ENCODE results near the gene SCD. TPM values are rescaled to one million over a fixed set of nuclear protein-coding genes. Genes with fewer than 3 reads are reported as not detected.

The SCD gene
- total and polyA plus RNA-seq, 3 donors from 2014 or later: 121 to 196 (median 147) TPM

DNA sequence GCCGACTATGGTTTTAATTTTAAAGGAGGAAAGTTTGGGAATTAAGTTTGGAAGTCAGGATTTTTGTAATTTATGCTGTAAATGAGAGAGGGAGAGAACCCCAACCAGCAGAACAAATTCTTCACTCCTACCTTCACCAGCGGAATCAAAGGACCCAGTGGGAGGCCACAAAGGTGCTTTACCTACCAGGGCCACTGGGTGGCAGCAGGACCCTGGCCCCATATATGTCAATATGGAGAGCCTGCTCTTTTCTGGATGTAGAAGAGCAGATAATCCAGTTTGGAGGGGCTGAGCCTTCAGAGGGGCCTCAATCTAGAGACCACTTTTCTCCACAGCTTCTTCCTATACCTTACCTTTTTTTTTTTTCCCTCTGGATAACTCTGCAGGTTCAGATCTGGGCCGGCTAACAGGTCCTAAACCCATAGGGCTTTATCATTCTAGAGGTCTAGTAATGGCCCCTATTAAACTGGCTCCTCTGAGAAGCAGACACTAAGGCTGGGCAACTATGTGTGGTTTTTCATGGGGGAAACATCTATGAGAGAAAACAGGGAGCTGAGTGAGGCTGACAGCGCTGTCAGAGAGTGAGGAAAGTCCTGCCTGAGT is 8.5 kb upstream of the SCD start:
- no peak overlapping the region for H3K4me3 ChIP-seq
- peak; percentile 85 for DNase-seq
- TF ChIP-seq POLR2A (IDR thresholded peaks at IDR 0.05) (no peak), CTCF (IDR thresholded peaks at IDR 0.05) (peak; percentile 76 to 87 (median 78))
- no peaks in the 10 kb centered on the region for H3K9me3 ChIP-seq
- H3K27ac ChIP-seq: no peak overlapping the region
- no peaks in the 10 kb centered on the region for H3K36me3 ChIP-seq (ENCODE audit: low read depth, missing control alignments)
- no peaks in the 10 kb centered on the region for H3K27me3 ChIP-seq
- no peaks in the 10 kb centered on the region for H3K4me1 ChIP-seq
- intact Hi-C loops (cut with DNase I; ENCODE audit: low total_unique reads): no loop called here
- WGBS, 2 donors: 70 to 72% methylated on average over 4 of the region's 4 CpGs

- no peaks in the 10 kb centered on the region for H3K27me3 ChIP-seq
- no peak overlapping the region for H3K4me3 ChIP-seq
- intact Hi-C loops (cut with DNase I; ENCODE audit: low total_unique reads): no loop called here
- no peak for DNase-seq
- TF ChIP-seq POLR2A (IDR thresholded peaks at IDR 0.05) (no peak), CTCF (IDR thresholded peaks at IDR 0.05) (no peak)
- no peaks in the 10 kb centered on the region for H3K9me3 ChIP-seq
- 73 to 74% methylated on average over 5 of the region's 5 CpGs for WGBS, 2 donors
- no peaks in the 10 kb centered on the region for H3K4me1 ChIP-seq
- no peak overlapping the region for H3K27ac ChIP-seq
- no peaks in the 10 kb centered on the region for H3K36me3 ChIP-seq (ENCODE audit: low read depth, missing control alignments)
Measured at GRCh38 chr10:100339236-100339635, 7.8 kb upstream of the SCD start.

- TF ChIP-seq CTCF (IDR thresholded peaks at IDR 0.05) (no peak), POLR2A (IDR thresholded peaks at IDR 0.05) (no peak)
- peak; percentile 69 for DNase-seq
- intact Hi-C loops (cut with DNase I; ENCODE audit: low total_unique reads): loop anchor here (5.0 kb wide), 1 partner anchor 91 kb away; no protein-coding TSS in a partner anchor
- WGBS, 2 donors: 63 to 78% methylated on average over 11 to 12 of the region's 12 CpGs
- no peak overlapping the region for H3K27ac ChIP-seq
- H3K4me1 ChIP-seq: peaks cover 8% of the 10 kb centered on the region
- H3K36me3 ChIP-seq (ENCODE audit: low read depth, missing control alignments): no peaks in the 10 kb centered on the region
- H3K9me3 ChIP-seq: no peaks in the 10 kb centered on the region
- H3K4me3 ChIP-seq: no peak overlapping the region
- no peaks in the 10 kb centered on the region for H3K27me3 ChIP-seq
Measured at GRCh38 chr10:100340948-100341847, 5.8 kb upstream of the SCD start.

DNA sequence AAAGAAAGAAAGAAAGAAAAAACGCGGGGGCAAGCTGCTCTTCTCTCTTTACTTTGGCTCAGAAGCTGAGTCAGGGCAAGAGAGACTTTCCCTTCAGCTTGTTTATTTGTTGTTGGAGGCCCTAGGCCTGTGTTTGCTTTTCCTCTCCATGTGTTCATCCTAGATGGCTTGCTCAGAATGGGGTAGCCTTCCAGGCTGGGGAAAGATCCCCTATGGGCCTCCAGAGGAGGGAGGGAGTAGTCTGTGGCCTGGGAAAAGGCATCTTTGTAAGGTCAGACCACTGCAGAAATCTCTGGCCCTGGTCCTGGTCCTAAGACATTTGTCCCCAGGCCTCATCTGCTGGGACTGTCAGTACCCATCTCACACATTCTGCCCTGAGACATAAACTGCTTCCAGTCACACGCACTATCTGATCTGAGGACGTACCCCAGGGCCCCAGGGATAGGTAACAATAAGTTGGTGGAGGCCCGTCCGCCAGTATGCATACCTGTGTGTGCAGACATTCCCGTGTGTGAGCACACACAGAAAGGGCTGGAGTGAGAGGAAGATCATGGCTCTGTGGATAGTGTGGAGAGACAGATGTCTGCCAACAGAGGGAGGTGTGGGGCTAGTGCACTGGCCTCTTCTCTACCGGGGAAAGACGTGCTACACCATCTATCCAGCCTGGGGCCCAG is 4.9 kb upstream of the SCD start:
- Histone ChIP-seq H3K4me1 (peaks cover 11% of the 10 kb centered on the region), H3K27me3 (no peaks in the 10 kb centered on the region), H3K4me3 (no peak overlapping the region), H3K27ac (no peak overlapping the region), H3K9me3 (no peaks in the 10 kb centered on the region), H3K36me3 (ENCODE audit: low read depth, missing control alignments) (no peaks in the 10 kb centered on the region)
- 55 to 76% methylated on average over 9 of the region's 9 CpGs for WGBS, 2 donors
- DNase-seq: peak; percentile 75
- peak; percentile 50 to 64 (median 52) for TF ChIP-seq CTCF (IDR thresholded peaks at IDR 0.05)
- TF ChIP-seq POLR2A (IDR thresholded peaks at IDR 0.05): no peak
- intact Hi-C loops (cut with DNase I; ENCODE audit: low total_unique reads): loop anchor here (5.0 kb wide), 1 partner anchor 90 kb away; no protein-coding TSS in a partner anchor

All from testis (tissue), 3 donors.